H1 (cell line): ENCODE results near the gene CYSRT1. TPM values are rescaled to one million over a fixed set of nuclear protein-coding genes. Genes with fewer than 3 reads are reported as not detected.

Experiments used
- CTCF ChIA-PET: fragments of 300-600 bp; sonication (Branson Sonifier 250); formaldehyde crosslinking; loops from one replicate; lab custom pipeline; 2021; ENCODE audit not compliant: partially characterized antibody; lab: Charles Lee
- POLR2A ChIA-PET: fragments of 300-600 bp; sonication (Branson Sonifier 250); formaldehyde crosslinking; loops from one replicate; lab custom pipeline; 2021; ENCODE audit warnings: inconsistent platforms; ENCODE audit not compliant: partially characterized antibody; lab: Charles Lee
- DNase-seq, 2 experiments: peaks; one replicate each; pipeline versions ENCODE4 v3.0.0 to v3.0.0-alpha.2; 2010 to 2022; ENCODE audit warnings: low spot score in 2 of 2, low read depth in 1 of 2, mixed read lengths in 1 of 2
- FAIRE-seq: peaks from 2 replicates; lab custom pipeline; 2011; peaks lifted over from hg19 to GRCh38; lab: Jason Lieb, UNC
- H2AFZ ChIP-seq: 2 replicates; pipeline ENCODE4 v1.8.1; 2012; ENCODE audit warnings: low read length, inconsistent platforms
- H2AK5ac ChIP-seq: 2 replicates; pipeline ENCODE4 v1.6.1; 2013; ENCODE audit warnings: low read depth, low read length
- H2BK120ac ChIP-seq: replicated peaks from 2 replicates; pipeline ENCODE3; 2013; ENCODE audit warnings: low read depth, low read length, inconsistent platforms
- H2BK12ac ChIP-seq: 2 replicates; pipeline ENCODE4 v1.6.1; 2013; ENCODE audit warnings: low read depth, low read length
- H2BK15ac ChIP-seq: 2 replicates; pipeline ENCODE4 v1.6.1; 2013; ENCODE audit warnings: low read length
- H2BK20ac ChIP-seq: 2 replicates; pipeline ENCODE4 v1.6.1; 2013; ENCODE audit warnings: low read length
- H2BK5ac ChIP-seq: 2 replicates; pipeline ENCODE4 v1.6.1; 2013; ENCODE audit warnings: low read depth, low read length
- H3K14ac ChIP-seq: 2 replicates; pipeline ENCODE4 v1.6.1; 2013; ENCODE audit warnings: inconsistent platforms; ENCODE audit not compliant: insufficient read length
- H3K18ac ChIP-seq: 2 replicates; pipeline ENCODE4 v1.6.1; 2013; ENCODE audit warnings: low read length; ENCODE audit errors: extremely low read depth
- H3K23ac ChIP-seq: 2 replicates; pipeline ENCODE4 v1.6.1; 2013; ENCODE audit warnings: inconsistent platforms; ENCODE audit not compliant: insufficient read length
- H3K23me2 ChIP-seq: 2 replicates; pipeline ENCODE4 v1.6.1; 2013; ENCODE audit warnings: low read depth, low read length
- H3K27ac ChIP-seq: 2 replicates; pipeline ENCODE4 v1.6.1; 2011; ENCODE audit warnings: low read depth, low read length, inconsistent platforms
- H3K27me3 ChIP-seq, 4 experiments: replicated peaks in 1 of 4; 1 replicate in 1 of 4; 2 replicates in 3 of 4; pipeline versions ENCODE4 v1.6.1 to v1.8.1; 2011 to 2013; ENCODE audit warnings: low read length in 3 of 4, mild to moderate bottlenecking in 3 of 4, inconsistent platforms in 2 of 4, mixed read lengths in 2 of 4, moderate library complexity in 1 of 4; ENCODE audit not compliant: control insufficient read depth in 3 of 4, insufficient read depth in 3 of 4; ENCODE audit errors: extremely low read depth in 1 of 4
- H3K36me3 ChIP-seq, 4 experiments: 2 replicates each; pipeline versions ENCODE4 v1.6.1 to v1.8.1; 2011 to 2013; ENCODE audit warnings: mild to moderate bottlenecking in 4 of 4, low read length in 3 of 4, moderate library complexity in 2 of 4, control low read depth in 1 of 4, inconsistent platforms in 1 of 4; ENCODE audit not compliant: insufficient read depth in 4 of 4, control insufficient read depth in 2 of 4
- H3K4ac ChIP-seq: replicated peaks from 2 replicates; pipeline ENCODE3; 2013; ENCODE audit warnings: low read length, low read depth, mixed read lengths, inconsistent platforms; ENCODE audit not compliant: insufficient read length
- H3K4me1 ChIP-seq, 4 experiments: replicated peaks in 1 of 4; 1 replicate in 1 of 4; 2 replicates in 3 of 4; pipeline versions ENCODE4 v1.6.1 to v1.8.1; 2011 to 2013; ENCODE audit warnings: low read length in 3 of 4, inconsistent platforms in 2 of 4, mixed read lengths in 1 of 4; ENCODE audit not compliant: insufficient read depth in 4 of 4, control insufficient read depth in 3 of 4
- H3K4me2 ChIP-seq, 2 experiments: 2 replicates each; pipeline versions ENCODE4 v1.6.1 to v1.8.1; 2011 to 2013; ENCODE audit warnings: low read depth in 2 of 2, low read length in 2 of 2, control low read depth in 1 of 2, inconsistent platforms in 1 of 2, mild to moderate bottlenecking in 1 of 2; ENCODE audit not compliant: insufficient read depth in 1 of 2
- H3K4me3 ChIP-seq, 4 experiments: fragments of 200-600, 300-600 bp in 1 of 4; sonication (generic), shearing (Covaris generic), sonication (Bioruptor Twin) in 1 of 4; 2 replicates each; pipeline versions ENCODE4 v1.5.1 to v1.8.1; 2011 to 2016; ENCODE audit warnings: low read length in 4 of 4, low read depth in 3 of 4, control low read depth in 2 of 4, inconsistent platforms in 2 of 4, mild to moderate bottlenecking in 2 of 4, mixed read lengths in 1 of 4, moderate library complexity in 1 of 4; ENCODE audit not compliant: insufficient read depth in 2 of 4; ENCODE audit errors: extremely low read depth in 1 of 4
- H3K56ac ChIP-seq: replicated peaks from 2 replicates; pipeline ENCODE3; 2013; ENCODE audit warnings: low read depth, mild to moderate bottlenecking, mixed read lengths, low read length, inconsistent platforms; ENCODE audit not compliant: insufficient read length
- H3K79me1 ChIP-seq: 2 replicates; pipeline ENCODE4 v1.6.1; 2013; ENCODE audit warnings: low read depth, low read length, control low read depth
- H3K79me2 ChIP-seq, 2 experiments: 2 replicates each; pipeline versions ENCODE4 v1.6.1 to v1.8.1; 2012 to 2013; ENCODE audit warnings: low read length in 2 of 2, mild to moderate bottlenecking in 2 of 2, inconsistent platforms in 1 of 2; ENCODE audit not compliant: insufficient read depth in 2 of 2, control insufficient read depth in 1 of 2
- H3K9ac ChIP-seq, 4 experiments: replicated peaks in 1 of 4; 1 replicate in 1 of 4; 2 replicates in 3 of 4; pipeline versions ENCODE4 v1.6.1 to v1.8.1; 2011 to 2013; ENCODE audit warnings: low read depth in 3 of 4, low read length in 3 of 4, control low read depth in 2 of 4, mild to moderate bottlenecking in 2 of 4, moderate library complexity in 2 of 4, inconsistent platforms in 1 of 4; ENCODE audit errors: extremely low read depth in 1 of 4
- H3K9me3 ChIP-seq, 2 experiments: 2 replicates each; pipeline versions ENCODE4 v1.6.1 to v1.8.1; 2012 to 2013; ENCODE audit warnings: mild to moderate bottlenecking in 2 of 2, moderate library complexity in 2 of 2, control low read depth in 1 of 2, inconsistent platforms in 1 of 2, low read depth in 1 of 2, low read length in 1 of 2, mixed read lengths in 1 of 2; ENCODE audit not compliant: insufficient read depth in 2 of 2
- H4K20me1 ChIP-seq, 2 experiments: replicated peaks in 1 of 2; 2 replicates each; pipeline versions ENCODE3 to v1.8.1; 2011 to 2013; ENCODE audit warnings: inconsistent platforms in 2 of 2, low read length in 2 of 2, mild to moderate bottlenecking in 1 of 2; ENCODE audit not compliant: insufficient read depth in 2 of 2, control insufficient read depth in 1 of 2
- H4K5ac ChIP-seq: 2 replicates; pipeline ENCODE4 v1.6.1; 2013; ENCODE audit warnings: low read length, low read depth, mixed read lengths, inconsistent platforms; ENCODE audit not compliant: insufficient read length
- H4K8ac ChIP-seq: 2 replicates; pipeline ENCODE4 v1.8.0; 2013; ENCODE audit warnings: mild to moderate bottlenecking, moderate library complexity, low read length, inconsistent platforms; ENCODE audit not compliant: insufficient read depth; ENCODE audit errors: extremely low read depth
- H4K91ac ChIP-seq: replicated peaks from 2 replicates; pipeline ENCODE3; 2013; ENCODE audit warnings: low read length, mixed read lengths, inconsistent platforms; ENCODE audit not compliant: insufficient read length
- ASH2L ChIP-seq: fragments of 200-600, 300-600 bp; sonication (generic); IDR thresholded peaks from one replicate; pipeline ENCODE4 v1.7.1; 2017; ENCODE audit warnings: low read length
- BCL11A ChIP-seq, 2 experiments: IDR thresholded peaks; one replicate each; pipeline ENCODE4 v1.6.1; 2011; ENCODE audit warnings: low read depth in 2 of 2, low read length in 2 of 2, mild to moderate bottlenecking in 2 of 2
- BRCA1 ChIP-seq: IDR thresholded peaks from 2 replicates; pipeline ENCODE4 v1.6.1; 2012; ENCODE audit warnings: low read depth, low read length, improper control_type of control experiment
- EGR1 ChIP-seq: IDR thresholded peaks from 2 replicates; pipeline ENCODE4 v1.6.1; 2011; ENCODE audit warnings: low read depth, low read length, borderline replicate concordance
- EZH2 ChIP-seq: fragments of 200-600 bp; sonication (generic); IDR thresholded peaks from 2 replicates; pipeline ENCODE4 v1.7.1; 2012; ENCODE audit warnings: low read depth, mild to moderate bottlenecking, moderate library complexity, low read length, inconsistent platforms; ENCODE audit not compliant: severe bottlenecking
- FOSL1 ChIP-seq: IDR thresholded peaks from 2 replicates; pipeline ENCODE4 v1.6.1; 2011; ENCODE audit warnings: mild to moderate bottlenecking, low read depth, low read length, moderate library complexity; ENCODE audit not compliant: insufficient read depth
- JUN ChIP-seq: IDR thresholded peaks from 2 replicates; pipeline ENCODE4 v1.6.1; 2011; ENCODE audit warnings: low read depth, mild to moderate bottlenecking, improper control_type of control experiment, low read length
- MAFK ChIP-seq: IDR thresholded peaks from 2 replicates; pipeline ENCODE4 v1.6.1; 2012; ENCODE audit warnings: low read depth, mild to moderate bottlenecking, improper control_type of control experiment, low read length
- POLR2A ChIP-seq, 2 experiments: IDR thresholded peaks; 1 replicate in 1 of 2; 2 replicates in 1 of 2; pipeline ENCODE4 v1.6.1; 2011; ENCODE audit warnings: low read depth in 2 of 2, low read length in 2 of 2, mild to moderate bottlenecking in 2 of 2; ENCODE audit errors: control extremely low read depth in 1 of 2
- POLR2AphosphoS5 ChIP-seq: IDR thresholded peaks from 2 replicates; pipeline ENCODE4 v1.6.1; 2011; ENCODE audit warnings: low read depth, low read length
- SIN3A ChIP-seq, 2 experiments: IDR thresholded peaks in 1 of 2; conservative IDR thresholded peaks in 1 of 2; 2 replicates each; pipeline ENCODE4 v1.6.1; 2011 to 2012; ENCODE audit warnings: low read length in 2 of 2, improper control_type of control experiment in 1 of 2, low read depth in 1 of 2, mild to moderate bottlenecking in 1 of 2
- SIX5 ChIP-seq: IDR thresholded peaks from 2 replicates; pipeline ENCODE4 v1.6.1; 2011; ENCODE audit warnings: mild to moderate bottlenecking, low read depth, low read length
- SP4 ChIP-seq: IDR thresholded peaks from 2 replicates; pipeline ENCODE4 v1.6.1; 2012; ENCODE audit warnings: low read length, inconsistent platforms
- SUZ12 ChIP-seq: fragments of 200-600 bp; sonication (generic); IDR thresholded peaks from 2 replicates; pipeline ENCODE4 v1.6.1; 2012; ENCODE audit warnings: mild to moderate bottlenecking, inconsistent platforms, low read length, moderate library complexity, mixed read lengths
- TEAD4 ChIP-seq: IDR thresholded peaks from 2 replicates; pipeline ENCODE4 v1.6.1; 2012; ENCODE audit warnings: low read depth, low read length, inconsistent platforms, mixed read lengths
- WGBS, 2 experiments: shearing (Covaris generic) in 1 of 2; methylation state at CpG; one replicate each; pipeline versions ENCODE4 v1.1.6 to v1.1.7; 2013 to 2015; ENCODE audit warnings: low lambda C conversion rate in 2 of 2, mixed read lengths in 2 of 2, inconsistent platforms in 1 of 2, low coverage in 1 of 2, missing lambda C conversion rate in 1 of 2; ENCODE audit not compliant: insufficient replicate concordance in 2 of 2, insufficient coverage in 1 of 2, insufficient read length in 1 of 2; ENCODE audit errors: extremely low coverage in 1 of 2, missing lambda C conversion rate in 1 of 2; 5-methylcytosine and 5-hydroxymethylcytosine counted together
- polyA plus RNA-seq, 7 experiments: library from polyadenylated mRNA; depleted of rRNA in 3 of 7; stranded (reverse) in 5 of 7; unstranded in 2 of 7; fragments of >200 nt in 5 of 7; fragments of 200-250 nt in 2 of 7; gene quantifications; 1 replicate in 5 of 7; 2 replicates in 1 of 7; 4 replicates in 1 of 7; pipeline versions ENCODE4 v1.2.1 to v1.2.3, GENCODE V29; 2011 to 2013; ENCODE audit warnings: missing spikeins in 2 of 7, mixed read lengths in 2 of 7
- total RNA-seq: library from RNA; stranded (reverse); fragmentation: NEBNext Ultra II Directional; extraction: Animal tissue kit (Norgen Biotek cat#: 25700); gene quantifications from 2 replicates; pipeline ENCODE4 v1.2.1, GENCODE V29; 2021

CYSRT1 gene
- total and polyA plus RNA-seq, 2 of the 8 experiments (the other 6 are each of a cell fraction or from before 2014, with no cell fraction given): 1.0 to 6.5 TPM

- POLR2A ChIA-PET: interaction anchor here (0.7 to 69.9 kb wide), 10 partner anchors 7 to 99 kb away, joined by 3 to 1462 read pairs (median 4); partner anchors contain the start of genes ANAPC2, CYSRT1, NELFB and RNF208
- no peak overlapping the region for H2BK20ac ChIP-seq
- no peak overlapping the region for H3K4ac ChIP-seq
- peaks cover 0 to 5% (median 3%) of the 10 kb centered on the region in 4 experiments; a peak in 5 of 7 replicates for H3K4me1 ChIP-seq
- no peak overlapping the region for H3K4me2 ChIP-seq
- no peaks in the 10 kb centered on the region for H3K27me3 ChIP-seq
- no peak overlapping the region for H2BK5ac ChIP-seq
- no peak overlapping the region for H2AK5ac ChIP-seq
- DNase-seq (no peak), FAIRE-seq (no peak)
- no peak overlapping the region for H2BK120ac ChIP-seq
- no peak overlapping the region for H4K91ac ChIP-seq
- H4K20me1 ChIP-seq: peaks cover 0 to 12% of the 10 kb centered on the region in 2 experiments
- no peaks in the 10 kb centered on the region for H3K23me2 ChIP-seq
- H3K9ac ChIP-seq: no peak overlapping the region
- no peak overlapping the region for H2AFZ ChIP-seq
- no peak overlapping the region for H4K8ac ChIP-seq
- H3K14ac ChIP-seq: no peak overlapping the region
- H3K56ac ChIP-seq: no peak overlapping the region
- no peaks in the 10 kb centered on the region for H3K9me3 ChIP-seq
- H2BK12ac ChIP-seq: no peak overlapping the region
- H3K79me2 ChIP-seq: 0 out of 4 replicates have a peak, but pooled peaks cover 0 to 1% of the 10 kb centered on the region in 2 experiments
- peaks cover 0 to 22% (median 9%) of the 10 kb centered on the region in 4 experiments; a peak in 7 of 8 replicates for H3K36me3 ChIP-seq
- H2BK15ac ChIP-seq: no peak overlapping the region
- H3K4me3 ChIP-seq: no peak overlapping the region
- H3K27ac ChIP-seq: no peak overlapping the region
- no peak overlapping the region for H3K23ac ChIP-seq
- H3K79me1 ChIP-seq: no peaks in the 10 kb centered on the region; the same call in 1 of the 2 replicates
- no peak overlapping the region for H3K18ac ChIP-seq
- H4K5ac ChIP-seq: no peak overlapping the region
- CTCF ChIA-PET: interaction anchor here (0.9 to 4.0 kb wide), 9 partner anchors 9 to 142 kb away, joined by 3 to 31 read pairs (median 4); partner anchors contain the start of genes ANAPC2, CYSRT1, RNF208 and RNF224
- WGBS, 2 experiments: 91% methylated on average over 17 of the region's 21 CpGs; no CpG with 5 or more reads in 1 of the 2 experiments
- no peak for TF ChIP-seq EZH2
- no peak for TF ChIP-seq JUN
- no peak for TF ChIP-seq SP4
- no peak for TF ChIP-seq EGR1
- TF ChIP-seq FOSL1: no peak
- TF ChIP-seq POLR2AphosphoS5: no peak
- no peak for TF ChIP-seq ASH2L
- TF ChIP-seq SIX5: no peak
- TF ChIP-seq BCL11A (IDR thresholded peaks at IDR 0.05; ENCODE audit: low read depth in 2 of 2, low read length in 2 of 2): no peak
- TF ChIP-seq SUZ12: no peak
- no peak for TF ChIP-seq TEAD4
- TF ChIP-seq MAFK: no peak
- no peak for TF ChIP-seq POLR2A (IDR thresholded peaks at IDR 0.05; ENCODE audit: control extremely low read depth in 1 of 2, low read depth in 2 of 2, low read length in 2 of 2)
- TF ChIP-seq BRCA1: no peak
- no peak for TF ChIP-seq SIN3A (conservative IDR thresholded peaks at IDR 0.05 in 1 of 2, IDR thresholded peaks at IDR 0.05 in 1 of 2; ENCODE audit: low read depth in 1 of 2, low read length in 2 of 2)
These were observed 12.5 kb upstream of the CYSRT1 start for GRCh38 chr9:137212520-137212919.
